Activated CD4-positive, CD25-positive, alpha-beta regulatory T cell treated with anti-CD3 and anti-CD28 coated beads, Interleukin-2, amount 50 U/mL, for 24 hours (primary cell): ENCODE results near the gene KRT84.

Experiments used
- ATAC-seq, 2 donors: fragments of 150-1000 bp; cut with Tn5 transposase; one replicate each; pipeline ENCODE4 v1.10.0; 2021; ENCODE audit warnings: mild to moderate bottlenecking in 1 of 2, moderate library complexity in 1 of 2

Gene KRT84

DNA sequence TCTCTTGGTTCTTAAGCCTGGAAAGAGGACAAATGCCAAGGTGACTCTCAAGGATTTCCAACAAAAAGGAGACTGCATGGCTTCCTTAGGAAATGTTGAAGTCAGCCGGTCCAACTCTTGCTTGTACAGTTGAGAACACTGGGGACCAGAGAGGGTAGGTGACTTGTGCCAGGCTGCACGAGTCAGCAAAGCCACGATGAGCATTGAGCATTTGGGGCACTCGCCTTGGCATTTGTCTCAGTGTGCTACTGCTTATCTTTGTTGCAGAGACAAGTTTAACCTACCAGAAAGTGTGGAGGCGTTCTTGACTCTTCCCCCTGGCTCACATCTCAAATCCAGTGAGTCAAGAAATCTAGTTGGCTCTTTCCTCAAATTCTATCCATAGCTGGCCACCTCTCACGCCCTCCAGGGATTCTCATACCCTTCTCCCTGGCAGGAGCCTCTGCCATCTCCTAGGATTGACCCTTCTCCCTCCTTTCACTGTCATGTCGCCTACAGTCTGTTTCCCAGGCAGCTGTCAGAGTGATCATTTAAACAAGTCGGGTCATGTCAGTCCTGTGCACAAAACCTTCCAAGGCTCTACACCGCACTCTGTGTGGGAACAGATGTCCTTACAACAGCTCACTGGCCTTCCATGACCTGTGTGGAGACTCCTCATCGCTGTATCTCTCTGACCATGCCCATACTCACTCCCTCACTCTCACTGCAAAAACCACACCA, 47.1 kb downstream of the KRT84 start:
- no peak for ATAC-seq

DNA sequence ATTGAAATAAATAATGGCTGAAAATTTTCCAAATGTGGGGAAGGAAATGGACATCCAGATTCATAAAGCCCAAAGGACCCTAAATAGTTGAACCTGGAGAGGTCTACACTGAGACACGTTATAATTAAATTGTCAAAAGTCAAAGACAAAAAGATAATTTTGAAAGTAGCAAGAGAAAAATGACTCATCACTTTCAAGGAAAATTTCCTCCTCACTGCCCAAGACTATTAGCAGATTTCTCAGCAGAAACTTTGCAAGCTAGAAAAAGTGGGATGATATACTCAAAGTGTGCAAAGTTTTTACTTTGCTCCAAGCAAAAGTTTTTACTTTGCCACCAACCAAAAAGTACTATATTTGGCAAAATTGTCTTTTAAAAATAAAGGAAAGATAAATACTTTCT, 48.4 kb downstream of the KRT84 start:
- no peak for ATAC-seq

DNA sequence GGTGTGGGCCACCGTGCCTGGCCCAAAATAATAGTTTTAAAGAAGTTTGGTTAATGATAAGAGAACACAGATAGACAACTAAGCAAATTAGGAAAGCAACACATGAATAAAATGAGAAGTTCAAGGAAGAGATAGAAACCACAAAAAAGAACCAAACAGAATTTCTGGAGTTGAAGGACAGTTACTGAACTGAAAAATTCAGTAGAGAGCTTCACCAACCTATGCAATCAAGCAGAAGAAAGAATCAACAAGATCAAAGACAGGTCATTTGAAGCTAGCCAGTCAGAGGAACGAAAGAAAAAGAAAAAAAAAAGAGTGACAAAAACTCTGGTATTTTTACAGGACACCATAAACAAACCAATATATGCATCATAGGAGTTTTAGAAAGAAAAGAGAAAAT, 48.8 kb downstream of the KRT84 start:
- no peak for ATAC-seq

DNA sequence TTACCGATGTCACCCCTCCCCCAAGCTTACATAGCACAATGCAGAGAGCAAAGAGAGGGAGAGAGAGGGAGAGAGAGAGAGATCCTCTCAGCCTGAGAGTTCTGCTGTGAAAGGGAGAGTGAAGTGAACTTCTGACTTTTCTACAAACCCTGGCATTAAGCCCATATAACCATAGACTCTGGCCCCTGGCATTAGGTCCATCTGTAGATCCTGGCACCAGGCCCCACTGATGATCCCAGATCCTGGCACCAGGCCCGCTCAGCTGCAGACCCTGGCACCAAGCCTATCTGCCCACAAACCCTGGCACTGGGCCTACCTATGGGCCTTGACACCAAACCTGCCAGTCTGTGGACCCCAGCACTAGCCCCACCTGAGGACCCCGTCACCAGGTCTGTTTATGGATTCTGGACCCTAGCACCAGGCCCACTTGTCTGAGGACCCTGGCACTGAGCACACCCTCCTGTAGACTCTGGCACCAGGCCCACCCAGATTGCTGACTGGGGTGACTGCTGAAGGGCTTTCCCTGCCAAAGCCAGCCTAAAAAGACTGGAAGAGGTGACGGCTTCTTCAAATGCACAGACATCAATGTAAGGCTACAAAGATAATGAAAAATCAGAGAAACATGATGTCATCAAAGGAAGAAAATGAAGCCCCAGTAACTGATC, 49.7 kb downstream of the KRT84 start:
- no peak for ATAC-seq

DNA sequence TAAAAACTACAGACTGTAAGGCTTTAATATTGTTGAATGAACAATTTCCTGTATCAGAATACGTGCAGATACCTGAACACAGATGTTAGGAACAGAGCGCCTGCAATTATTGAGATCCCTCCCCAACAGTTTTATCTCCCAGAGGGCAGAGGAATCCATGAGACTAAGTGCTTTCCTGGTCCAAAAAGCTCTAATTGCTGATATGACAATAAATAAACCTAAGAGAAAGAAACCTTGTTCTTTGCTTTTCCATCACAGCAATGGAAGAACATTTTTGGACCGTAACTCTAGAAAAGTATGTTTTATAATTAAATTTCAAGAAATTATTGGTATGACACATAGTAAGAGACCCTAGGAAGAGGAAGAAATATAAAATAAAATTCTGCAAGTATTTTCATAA, 51.3 kb downstream of the KRT84 start:
- ATAC-seq = no peak

DNA sequence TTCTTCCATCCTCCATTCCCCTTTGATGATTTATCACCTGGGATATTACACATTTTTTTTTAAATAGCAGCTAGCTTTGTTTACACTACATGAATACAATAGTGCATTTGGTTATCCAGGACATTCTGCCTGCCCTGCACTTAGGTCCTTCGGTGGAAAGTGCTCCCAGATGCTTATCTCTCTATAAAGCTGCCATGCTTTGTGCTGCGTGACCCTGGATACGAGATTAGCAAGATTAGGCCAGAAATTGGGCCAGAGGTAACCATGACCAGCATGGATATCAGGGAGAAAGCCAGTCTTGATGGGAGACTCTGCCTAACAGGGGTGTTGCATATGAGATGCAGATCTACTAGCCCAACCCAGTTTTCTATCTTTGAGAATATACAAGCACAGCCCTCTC, 52.1 kb downstream of the KRT84 start:
- no peak for ATAC-seq

DNA sequence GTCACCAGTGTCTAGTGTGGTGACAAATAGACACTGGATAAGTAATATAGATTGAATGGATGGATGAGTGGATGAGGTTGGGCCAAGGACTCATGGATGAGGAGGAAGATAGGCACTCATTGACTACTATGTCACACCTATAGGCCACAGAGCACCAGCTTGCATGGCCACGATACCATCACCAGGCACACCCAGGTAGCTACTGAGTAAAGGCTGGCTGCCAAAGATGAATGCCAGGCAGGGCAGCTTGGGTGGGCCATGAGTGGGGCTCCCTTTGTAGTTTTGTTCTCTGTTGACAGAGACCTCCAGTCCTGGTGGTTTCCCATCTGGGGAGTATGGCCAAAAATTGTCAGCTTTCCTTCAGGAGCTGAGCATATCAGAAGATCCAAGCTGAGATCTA, 53.1 kb downstream of the KRT84 start:
- ATAC-seq = no peak

DNA sequence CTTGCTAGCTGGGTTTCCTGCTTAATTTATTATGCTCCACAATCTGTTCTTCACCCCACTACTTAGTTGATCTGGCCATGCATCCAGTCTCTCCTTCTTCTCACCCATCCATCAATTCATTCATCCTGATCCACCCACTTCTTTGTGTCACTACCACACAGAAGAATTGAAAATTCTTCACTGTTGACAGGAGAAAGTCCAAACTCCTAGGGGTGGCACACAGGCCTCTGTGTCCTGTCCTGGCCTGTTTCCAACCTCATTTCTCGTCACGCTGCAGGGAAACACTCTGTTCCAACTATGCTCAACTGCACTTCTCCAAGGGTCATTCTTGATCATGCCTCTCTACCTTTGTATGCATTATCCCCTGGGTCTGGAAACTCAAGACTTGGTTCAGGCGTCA, 53.6 kb downstream of the KRT84 start:
- no peak for ATAC-seq

DNA sequence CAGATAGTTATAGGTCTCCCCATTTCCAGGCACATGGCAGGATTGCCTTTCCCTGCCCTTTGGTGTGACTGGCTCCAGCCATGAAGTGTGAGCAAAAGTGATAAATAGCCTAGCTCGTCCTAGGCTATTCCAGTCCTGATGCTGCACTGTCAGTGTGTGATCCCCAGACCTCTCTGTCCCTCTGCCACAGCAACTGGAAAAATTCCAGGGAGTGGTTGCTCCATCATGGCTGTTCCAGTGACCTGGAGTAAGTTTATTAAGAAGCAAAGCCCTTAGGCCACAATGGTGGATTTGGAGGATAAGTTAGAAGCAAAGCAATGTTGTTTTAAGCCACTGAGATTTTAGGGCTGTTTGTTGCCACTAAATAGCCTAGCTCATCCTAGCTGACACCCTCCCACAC, 54.4 kb downstream of the KRT84 start:
- no peak for ATAC-seq

DNA sequence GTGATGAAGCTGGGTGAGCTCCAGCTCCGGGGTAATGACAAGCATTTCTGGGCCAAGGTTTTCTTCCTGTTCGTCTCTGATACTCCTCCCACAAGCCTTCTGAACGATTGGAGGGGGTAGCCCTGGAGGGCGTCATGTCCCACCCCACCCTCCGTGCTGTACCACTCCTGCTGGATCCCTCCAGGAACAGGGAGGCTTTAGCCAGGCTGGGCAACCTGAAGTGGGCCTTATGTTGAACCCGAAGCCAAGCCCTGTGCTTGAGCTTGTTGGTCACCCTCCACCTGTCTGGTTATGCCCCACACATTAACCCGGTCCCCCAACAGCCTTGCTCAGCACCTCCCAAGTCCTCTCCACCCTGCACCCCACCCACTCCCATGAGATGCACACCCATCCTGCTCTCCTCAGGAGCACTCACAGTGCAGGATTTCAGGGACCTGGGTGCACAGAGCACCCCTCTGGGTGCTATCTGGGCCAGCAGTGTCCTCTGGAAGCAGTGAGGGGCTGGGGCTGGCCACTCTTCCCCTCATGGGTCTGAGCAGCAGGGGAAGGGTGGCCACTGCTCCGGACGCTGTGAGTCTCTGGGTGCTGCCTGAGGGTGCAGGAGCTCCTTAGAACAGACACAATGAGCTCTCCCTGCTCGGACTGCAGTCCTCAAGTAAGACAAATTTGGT, 57.5 kb downstream of the KRT84 start:
- ATAC-seq = no peak
